Hematopoietic multipotent progenitor cell treated with erythropoietin and hydrocortisone succinate and interleukin-3 and kit ligand, for 6 days (in vitro differentiated cells): Measurements from ENCODE around the gene FBLN1.
"Not testable (repeated sequence)": the region's sequence is repeated elsewhere in the genome, so short reads cannot be mapped to it uniquely, and the experiment has no call there.

ENCODE experiments used
- DNase-seq: peaks from one replicate; pipeline ENCODE4 v3.0.0-alpha.2; 2015

The FBLN1 gene

GRCh38 chr22:45549762-45550378 is 47.2 kb downstream of the FBLN1 start:
- no peak for DNase-seq

GRCh38 chr22:45550416-45550815 is 47.7 kb downstream of the FBLN1 start:
- DNase-seq, result no peak

DNA sequence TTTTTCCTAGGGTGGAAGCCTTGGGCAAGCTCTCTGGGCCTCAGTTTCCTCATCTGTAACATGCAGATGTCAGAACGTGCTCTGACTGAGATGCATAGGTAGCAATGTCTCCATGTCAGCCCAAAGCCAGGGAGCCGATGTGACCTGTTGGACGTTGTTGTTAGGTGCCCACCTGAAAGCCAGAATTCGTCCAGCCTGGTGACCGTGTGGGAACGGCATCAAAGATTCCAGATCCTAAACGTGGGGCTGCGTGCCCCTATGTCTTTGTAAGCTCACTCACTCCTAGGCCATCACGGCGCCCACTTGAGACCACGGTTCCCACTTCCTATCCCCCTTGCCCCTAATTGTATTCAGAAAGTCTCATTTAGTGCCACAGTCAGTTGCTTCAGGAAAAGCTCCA is 48.2 kb downstream of the FBLN1 start:
- DNase-seq, result no peak

GRCh38 chr22:45551310-45552016 is 48.8 kb downstream of the FBLN1 start:
- DNase-seq, result no peak

GRCh38 chr22:45552017-45552411 is 49.3 kb downstream of the FBLN1 start:
- no peak for DNase-seq

DNA sequence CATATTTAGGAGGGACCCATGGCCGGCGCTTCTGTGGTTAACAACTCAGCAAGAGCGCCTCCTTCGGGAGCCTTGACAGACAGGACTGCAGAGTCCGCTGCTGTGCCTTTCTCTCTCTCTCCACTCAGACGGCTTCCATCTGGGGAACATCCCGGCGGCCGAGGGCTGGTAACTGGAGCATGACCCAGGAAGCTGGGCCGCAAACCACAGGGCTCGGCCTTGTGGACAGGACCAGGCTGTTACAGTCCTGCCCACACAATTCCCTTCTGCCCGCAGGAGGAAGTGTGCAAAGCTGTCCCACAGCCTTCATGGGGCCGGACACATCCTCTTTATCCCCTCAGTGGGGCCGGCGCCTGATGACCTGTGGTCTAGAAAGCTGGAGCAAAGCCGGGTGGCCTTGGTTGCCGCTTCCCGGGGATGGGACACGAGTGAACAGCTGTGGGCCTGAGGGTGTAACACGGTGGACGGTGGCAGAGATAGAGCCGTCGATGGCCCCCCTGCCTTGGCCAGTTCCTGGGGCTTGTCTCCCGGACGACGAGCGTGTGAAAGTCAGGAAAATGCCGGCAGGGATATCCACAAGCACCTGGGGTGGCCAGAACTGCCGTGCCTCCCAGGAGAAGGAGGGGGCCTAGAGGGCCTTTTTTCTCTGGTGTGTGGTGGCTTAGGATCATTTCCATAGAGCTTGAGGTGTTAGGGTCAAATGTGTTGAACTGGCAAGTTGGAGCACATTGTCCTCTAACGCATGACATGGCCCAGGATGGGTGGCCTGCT is 50.1 kb downstream of the FBLN1 start:
- DNase-seq, result peak; percentile 21

DNA sequence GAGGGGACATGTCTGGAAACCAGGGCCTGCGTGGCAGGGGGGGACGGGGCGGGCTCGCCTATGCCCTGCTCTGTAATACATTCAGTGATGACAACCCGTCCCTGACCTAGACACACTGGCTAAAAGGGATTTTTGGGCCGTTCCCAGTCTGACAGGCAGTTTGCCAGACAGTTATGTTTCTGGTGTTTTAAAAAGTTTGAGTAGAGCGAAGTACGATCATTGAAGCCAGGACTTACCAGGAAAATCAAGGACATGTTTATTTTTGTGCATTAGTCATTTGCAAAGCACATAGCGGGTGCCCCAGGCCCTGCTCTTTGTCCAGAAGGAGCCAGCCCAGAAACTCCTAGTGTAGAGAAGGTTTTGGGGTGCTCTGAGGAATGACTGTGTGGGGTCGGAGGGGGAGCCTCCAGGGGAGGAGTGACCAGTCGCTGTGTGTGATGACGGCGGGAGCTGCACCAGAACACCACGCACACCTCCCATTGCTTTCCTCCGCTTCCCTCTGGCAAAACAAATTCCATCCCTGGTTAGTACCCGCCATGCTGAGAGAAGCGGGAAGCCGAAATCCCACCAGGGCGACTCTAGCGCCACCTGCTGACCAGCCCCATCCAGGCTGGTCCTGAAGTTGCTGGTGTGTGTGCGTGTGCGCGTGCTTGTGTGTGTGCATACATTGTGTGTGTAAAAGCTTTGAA is 50.8 kb downstream of the FBLN1 start:
- DNase-seq, result peak; percentile 76

GRCh38 chr22:45554040-45554406 is 51.3 kb downstream of the FBLN1 start:
- DNase-seq, result no peak

DNA sequence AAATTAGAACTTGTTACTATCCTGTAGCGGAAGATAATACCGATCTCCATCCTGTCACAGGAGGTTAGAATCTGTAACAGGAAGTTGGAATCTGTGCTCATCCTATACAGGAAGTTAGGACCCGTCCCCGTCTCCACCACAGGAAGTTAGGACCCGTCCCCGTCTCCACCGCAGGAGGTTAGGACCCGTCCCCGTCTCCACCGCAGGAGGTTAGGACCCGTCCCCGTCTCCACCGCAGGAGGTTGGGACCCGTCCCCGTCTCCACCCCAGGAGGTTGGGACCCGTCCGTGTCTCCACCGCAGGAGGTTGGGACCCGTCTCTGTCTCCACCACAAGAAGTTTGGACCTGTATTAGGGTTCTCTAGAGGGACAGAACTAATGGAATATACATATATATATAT is 52.2 kb downstream of the FBLN1 start:
- DNase-seq, result no peak

DNA sequence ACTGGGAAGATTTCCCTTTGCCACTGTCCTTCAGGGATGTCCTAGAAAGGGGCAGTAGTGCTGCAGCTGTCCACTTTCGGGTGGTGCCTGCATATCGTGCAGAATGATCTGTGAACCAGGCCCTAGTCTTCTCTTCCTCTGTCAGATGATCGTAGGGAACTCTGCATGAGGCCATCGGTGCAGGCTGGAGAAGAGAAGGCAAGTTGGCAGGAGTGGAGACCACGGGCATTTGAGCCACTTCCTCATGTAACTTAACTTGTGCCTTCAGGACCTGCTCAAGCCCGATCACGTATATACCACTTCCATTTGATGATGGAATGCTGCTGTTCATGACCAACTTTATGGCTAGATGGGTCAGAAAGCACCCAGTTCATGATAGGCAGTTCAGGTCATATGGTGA is 55.2 kb downstream of the FBLN1 start:
- not testable (repeated sequence) for DNase-seq

DNA sequence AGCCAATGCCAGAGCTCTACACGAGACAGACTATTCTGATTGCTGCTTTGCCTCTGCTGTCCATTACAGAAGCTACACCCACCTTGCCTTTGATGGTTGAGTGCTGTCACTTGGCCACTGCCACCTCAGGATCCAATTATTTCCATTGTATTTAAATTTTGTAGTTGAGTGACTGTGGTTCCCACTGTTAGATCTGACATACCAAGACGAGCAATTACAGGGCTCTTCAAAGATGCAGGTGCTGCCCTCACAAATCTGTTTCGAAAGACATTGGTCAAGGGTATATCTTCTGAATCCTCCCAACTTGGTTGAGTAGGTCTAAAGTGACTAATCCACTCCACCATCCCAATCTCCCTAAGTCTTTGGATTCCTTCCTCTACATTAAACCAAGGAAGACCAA is 57.4 kb downstream of the FBLN1 start:
- DNase-seq, result not testable (repeated sequence)

GRCh38 chr22:45560761-45561160 is 58.1 kb downstream of the FBLN1 start:
- DNase-seq, result not testable (repeated sequence)

DNA sequence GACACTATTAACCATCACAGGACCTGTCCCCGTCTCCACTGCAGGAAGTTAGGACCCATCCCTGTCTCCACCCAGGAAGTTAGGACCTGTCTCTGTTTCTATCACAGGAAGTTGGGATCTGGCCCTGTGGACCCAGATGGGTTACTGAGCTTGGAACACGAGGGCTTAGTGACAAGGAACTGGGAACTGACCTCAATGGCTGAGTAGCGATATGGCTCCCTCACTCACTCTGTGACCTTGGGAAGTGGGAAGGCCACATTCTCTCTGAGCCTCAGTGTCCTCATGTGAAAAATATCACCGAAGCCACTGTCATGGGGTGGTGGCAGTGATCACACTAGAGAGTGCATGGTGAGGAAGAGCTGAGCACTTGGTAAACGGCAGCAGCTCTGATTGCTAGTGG is 59.4 kb downstream of the FBLN1 start:
- DNase-seq, result no peak

GRCh38 chr22:45562537-45563361 is 60.1 kb downstream of the FBLN1 start:
- no peak for DNase-seq

DNA sequence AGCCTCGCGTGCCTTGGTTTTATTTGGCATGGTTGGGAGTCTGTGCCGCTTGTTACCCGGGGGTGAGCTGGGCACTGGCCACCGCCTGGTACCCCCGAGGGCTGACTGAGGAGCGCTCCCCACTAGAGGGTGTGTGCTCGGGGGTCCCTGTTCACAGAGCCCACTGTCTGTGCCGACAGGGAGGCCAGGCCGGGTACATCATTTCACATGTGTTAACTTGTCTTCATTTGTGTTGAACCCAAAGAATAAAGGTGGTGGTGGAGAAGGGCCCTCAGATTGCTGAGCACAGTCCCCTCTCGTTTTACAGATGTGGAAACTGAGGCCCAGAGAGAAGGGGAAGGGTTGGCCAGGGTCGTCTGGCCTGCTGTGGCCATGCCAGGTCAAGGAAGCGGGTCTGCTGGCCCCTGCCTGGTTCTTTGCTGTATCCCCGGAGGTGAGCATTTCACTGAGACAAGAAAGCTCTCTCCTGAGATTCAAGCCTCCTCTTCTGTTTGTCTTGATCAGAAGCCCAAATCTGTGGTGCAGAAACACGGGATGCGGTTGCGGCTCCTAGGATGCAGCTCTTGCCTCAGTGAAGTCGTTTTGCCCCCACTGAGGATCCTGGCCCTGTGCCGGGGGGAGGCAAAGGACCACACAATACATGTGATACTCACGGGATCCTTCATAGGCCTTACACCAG is 60.8 kb downstream of the FBLN1 start:
- DNase-seq, result no peak

GRCh38 chr22:45564349-45565030 is 61.8 kb downstream of the FBLN1 start:
- no peak for DNase-seq

GRCh38 chr22:45565171-45565570 is 62.5 kb downstream of the FBLN1 start:
- no peak for DNase-seq

GRCh38 chr22:45565973-45566372 is 63.3 kb downstream of the FBLN1 start:
- DNase-seq, result no peak

GRCh38 chr22:45568213-45568612 is 65.5 kb downstream of the FBLN1 start:
- DNase-seq, result no peak

DNA sequence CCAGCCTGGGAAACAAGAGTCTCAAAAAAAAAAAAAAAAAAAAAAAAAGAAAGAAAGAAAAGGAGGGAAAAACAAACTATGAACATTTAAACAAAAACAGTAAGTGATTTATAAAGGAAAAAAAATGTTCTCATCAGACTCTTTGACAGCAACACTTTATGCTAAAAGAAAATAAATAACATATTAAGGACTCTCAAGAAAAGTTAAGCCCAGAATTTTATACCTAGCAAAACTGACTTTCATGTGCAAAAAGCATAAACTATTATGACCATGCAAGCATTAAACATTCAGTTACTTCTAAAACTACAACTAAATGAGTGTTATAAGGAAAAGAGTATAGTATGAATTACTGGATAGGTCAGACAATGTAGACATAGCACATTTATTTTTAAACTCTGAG is 68.4 kb downstream of the FBLN1 start:
- DNase-seq, result no peak

DNA sequence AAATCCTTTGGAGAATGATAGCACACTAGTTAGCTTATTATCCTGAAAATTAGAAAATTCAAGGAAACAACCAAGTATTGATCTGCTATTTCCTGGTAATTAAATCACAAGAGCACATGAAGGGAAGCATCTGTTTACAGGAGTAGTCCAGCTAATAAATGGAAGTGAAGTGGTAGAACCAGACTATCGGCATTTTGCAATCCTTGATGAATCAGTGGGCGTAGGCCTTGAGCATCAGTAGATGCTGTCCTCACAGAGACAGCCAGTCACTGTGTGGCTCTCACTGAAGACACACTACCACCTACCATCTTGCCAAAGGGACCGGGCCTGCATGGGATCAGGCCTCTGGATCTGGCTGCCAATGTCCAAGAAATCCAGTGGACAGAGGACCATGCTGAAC is 69.8 kb downstream of the FBLN1 start:
- DNase-seq, result no peak
